NCI-H2196 (cell line): Measurements from ENCODE around the gene CACNG3.
"Not testable (repeated sequence)": the region's sequence is repeated elsewhere in the genome, so short reads cannot be mapped to it uniquely, and the experiment has no call there.

Experiments
- DNase-seq: peaks from one replicate; lab custom pipeline; 2025; ENCODE audit not compliant: unreplicated experiment; lab: John Stamatoyannopoulos, UW

Gene CACNG3

DNA sequence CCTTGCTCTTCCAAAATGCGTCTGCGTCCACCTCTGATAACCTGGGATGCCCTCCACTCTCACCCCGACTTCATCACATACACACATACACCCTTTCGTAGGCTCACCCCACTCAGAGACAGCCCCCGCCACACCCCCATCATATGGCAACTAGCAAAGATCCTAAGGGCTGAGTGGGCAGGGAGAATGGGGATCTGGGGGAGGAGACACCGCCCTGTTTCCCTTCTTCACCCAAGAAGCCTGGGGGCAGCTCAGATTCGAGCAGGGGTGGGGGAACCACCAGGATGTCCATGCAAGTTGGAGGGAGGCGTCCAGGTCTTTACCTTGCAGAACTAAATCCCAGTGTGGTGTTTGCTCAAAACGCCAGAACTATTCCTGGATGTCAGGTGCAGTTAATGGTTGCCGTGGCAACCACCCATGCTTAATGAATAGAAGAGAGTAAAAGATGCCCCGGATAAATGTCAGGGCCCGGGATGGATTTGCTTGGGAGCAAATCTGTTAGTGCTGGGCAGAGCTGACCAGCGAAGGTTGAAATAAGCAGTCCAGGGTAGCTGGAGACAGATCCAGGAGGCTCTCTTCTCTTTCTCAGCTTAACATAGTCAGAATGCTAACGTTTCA is 72.8 kb downstream of the CACNG3 start:
- DNase-seq: no peak

DNA sequence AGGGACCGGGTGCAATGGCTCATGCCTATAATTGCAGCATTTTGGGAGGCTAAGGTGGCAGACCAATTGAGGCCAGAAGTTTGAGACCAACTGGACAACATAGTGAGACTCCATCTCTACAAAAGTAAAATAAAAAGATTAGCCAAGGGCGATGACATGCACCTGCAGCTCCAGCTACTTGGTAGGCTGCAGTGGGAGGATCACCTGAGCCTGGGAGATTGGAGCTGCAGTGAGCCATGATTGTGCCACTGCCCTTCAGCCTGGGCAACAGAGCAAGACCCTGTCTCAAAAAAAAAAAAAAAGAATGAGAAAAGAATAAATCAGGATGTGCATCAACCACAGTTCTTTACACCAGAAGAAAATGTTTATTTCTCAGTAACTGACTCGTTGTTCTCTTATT is 76.0 kb downstream of the CACNG3 start:
- no peak for DNase-seq

GRCh38 chr16:24332582-24333090 is 76.5 kb downstream of the CACNG3 start:
- no peak for DNase-seq

DNA sequence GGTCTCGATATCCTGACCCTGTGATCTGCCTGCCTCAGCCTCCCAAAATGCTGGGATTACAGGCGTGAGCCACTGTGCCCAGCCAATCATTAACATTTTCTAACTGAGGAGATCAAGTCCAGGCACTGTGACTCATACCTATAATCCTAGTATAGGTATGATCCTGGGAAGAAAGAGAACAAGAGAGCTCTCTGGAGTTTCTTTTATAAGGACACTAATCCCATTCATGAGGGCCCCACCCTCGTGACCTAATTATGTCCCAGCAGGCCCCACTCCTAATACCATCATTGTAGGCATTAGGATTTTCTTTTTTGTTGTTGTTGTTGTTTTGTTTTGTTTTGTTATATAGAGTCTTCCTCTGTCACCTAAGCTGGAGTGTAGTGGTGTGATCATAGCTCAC is 80.4 kb downstream of the CACNG3 start:
- no peak for DNase-seq

- no peak for DNase-seq
Observed at GRCh38 chr16:24337013-24337412, 80.9 kb downstream of the CACNG3 start.

GRCh38 chr16:24343829-24344228 is 87.7 kb downstream of the CACNG3 start:
- not testable (repeated sequence) for DNase-seq

DNA sequence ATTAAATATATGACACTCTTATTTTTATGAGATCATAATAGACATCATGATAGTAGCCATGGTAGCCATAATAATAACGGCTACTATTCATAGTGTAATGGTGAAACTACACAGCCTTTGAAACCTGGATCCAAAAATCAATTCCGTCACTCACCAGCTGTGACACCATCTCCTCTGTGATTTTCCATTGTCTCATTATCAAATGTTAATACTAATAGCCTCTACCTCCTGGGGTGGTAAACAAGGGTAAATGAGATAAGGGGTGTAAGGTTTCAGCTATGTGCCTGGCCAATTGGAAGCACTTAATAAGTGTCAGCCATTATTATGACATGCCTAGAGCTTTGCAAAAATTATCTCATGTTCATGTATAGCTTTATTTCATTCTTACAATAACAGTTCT is 88.6 kb downstream of the CACNG3 start:
- DNase-seq: no peak

DNA sequence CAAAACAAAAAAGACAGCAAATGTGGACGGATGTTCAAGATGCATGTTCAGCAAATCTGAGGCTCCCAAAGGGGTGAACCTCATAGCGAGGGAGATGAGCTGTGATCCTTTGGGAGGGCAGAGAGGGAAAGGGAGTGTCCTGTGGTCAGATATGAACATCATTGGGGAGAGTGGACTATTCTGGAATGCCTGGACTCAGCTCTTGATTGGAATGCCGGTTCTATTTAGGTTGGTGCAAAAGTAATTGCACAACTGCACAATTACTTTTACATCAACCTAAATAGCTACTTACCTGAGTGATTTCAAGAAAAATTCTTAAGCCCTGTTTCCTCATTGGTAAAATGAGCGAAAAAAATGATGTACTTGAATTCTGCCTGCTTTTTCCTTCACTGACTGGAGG is 89.6 kb downstream of the CACNG3 start:
- DNase-seq: no peak

GRCh38 chr16:24346734-24347133 is 90.6 kb downstream of the CACNG3 start:
- DNase-seq: no peak

DNA sequence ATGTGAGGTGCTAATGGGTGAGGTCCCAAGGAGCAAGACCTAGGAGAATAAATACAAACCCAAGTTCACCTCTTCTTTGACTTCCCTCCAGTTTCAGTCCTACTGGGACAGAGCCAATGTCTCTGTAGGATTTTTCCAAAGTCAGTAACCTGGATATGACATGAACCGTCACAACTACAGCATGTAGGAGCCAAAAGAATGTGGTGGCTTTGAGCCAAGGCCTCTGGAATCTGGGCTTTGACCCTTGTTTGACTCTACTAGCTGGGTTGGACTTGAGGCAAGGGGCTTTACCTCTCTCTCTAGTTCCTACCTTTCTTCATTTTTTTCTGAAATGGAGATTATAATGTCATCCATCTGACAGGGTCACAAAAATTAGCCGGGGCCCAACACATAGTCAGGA is 91.4 kb downstream of the CACNG3 start:
- DNase-seq: no peak

- no peak for DNase-seq
Observed at GRCh38 chr16:24348545-24349290, 92.6 kb downstream of the CACNG3 start.

DNA sequence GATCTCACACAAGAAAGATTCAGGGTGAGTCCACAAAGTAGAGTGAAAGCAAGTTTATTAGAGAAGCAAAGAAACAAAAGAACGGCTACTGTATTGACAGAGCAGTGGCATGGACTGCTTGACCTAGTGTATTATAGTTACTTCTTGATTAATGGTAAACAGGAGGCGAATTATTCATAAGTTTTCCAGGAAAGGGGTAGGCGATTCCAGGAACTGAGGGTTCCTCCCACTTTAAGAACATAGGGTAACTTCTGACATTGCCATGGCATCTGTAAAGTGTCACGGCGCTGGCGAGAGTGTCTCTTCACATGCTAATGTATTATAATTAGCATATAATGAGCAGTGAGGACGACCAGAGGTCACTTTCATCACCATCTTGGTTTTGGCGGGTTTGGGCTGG is 93.2 kb downstream of the CACNG3 start:
- DNase-seq: no peak

DNA sequence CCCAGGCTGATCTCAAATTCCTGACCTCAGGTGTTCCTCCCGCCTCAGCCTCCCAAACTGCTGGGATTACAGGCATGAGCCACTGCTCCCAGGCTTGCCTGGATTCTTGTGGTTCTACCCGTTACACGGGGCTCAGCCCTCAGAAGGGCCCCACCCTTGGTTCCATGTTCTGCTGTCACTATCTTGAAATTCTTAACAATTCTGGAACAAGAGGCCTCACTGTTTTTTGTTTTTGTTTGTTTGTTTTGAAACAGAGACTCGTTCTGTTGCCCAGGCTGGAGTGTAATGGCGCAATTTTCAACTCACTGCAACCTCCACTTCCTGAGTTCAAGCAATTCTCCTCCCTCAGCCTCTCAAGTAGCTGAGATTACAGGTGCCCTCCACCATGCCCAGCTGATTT is 96.6 kb downstream of the CACNG3 start:
- no peak for DNase-seq

DNA sequence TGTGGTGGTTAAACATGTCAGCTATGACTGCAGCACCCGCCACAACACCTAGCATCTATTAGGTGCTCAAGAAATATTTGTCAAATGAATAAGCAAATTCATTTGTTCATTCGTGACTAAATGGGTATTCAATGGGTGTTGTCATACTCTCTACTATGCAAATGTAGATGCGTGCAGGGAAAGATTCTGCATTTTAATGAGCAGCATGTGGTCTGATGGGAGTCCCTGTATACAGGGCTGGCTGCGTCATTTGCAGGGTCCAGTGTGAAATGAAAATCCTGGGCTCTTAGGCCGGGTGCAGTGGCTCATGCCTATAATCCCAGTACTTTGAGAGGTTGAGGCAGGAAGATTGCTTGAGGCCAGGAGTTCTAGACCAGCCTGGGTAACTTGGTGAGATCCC is 97.5 kb downstream of the CACNG3 start:
- DNase-seq: no peak

- DNase-seq: no peak
Observed at GRCh38 chr16:24357511-24357910, 101.4 kb downstream of the CACNG3 start.

GRCh38 chr16:24358117-24358516 is 102.0 kb downstream of the CACNG3 start:
- no peak for DNase-seq

GRCh38 chr16:24359490-24359889 is 103.4 kb downstream of the CACNG3 start:
- no peak for DNase-seq

DNA sequence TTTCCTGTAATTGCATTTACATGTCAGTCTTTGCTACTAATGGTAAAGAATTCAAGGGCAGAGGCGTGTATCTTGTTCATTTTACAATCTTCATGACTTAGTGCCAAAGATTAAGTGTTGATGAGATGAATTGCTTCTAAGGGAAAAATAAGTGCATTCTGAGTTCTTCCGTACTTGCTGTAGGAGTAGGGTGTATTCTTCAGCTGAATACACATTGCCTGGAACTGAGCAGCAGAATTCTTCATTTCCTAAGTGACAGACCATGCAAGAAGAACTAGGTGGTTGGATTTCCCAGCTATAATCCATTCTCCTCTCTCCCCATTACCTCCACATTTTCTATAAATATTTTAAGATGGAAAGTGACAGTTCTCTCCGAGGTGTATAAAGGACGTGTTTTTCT is 104.8 kb downstream of the CACNG3 start:
- no peak for DNase-seq

DNA sequence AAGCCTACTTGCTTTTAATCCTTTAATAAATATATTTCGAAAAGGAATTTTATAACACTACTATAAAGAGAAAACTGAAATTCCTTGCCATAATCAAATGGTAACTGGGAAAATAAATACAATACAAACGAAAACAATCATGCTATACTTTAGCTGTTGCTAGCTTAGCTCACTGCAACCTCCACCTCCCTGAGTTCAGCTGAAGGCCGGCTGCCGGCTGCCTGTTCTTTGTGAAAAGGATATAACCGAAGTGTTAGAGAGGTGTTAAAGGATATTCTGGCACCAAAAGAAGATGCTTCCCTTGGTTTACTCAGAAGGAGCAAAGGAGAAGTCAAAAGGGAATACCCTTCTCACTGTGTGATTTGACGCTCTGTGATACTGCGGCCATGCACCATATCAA is 108.5 kb downstream of the CACNG3 start:
- DNase-seq: no peak

DNA sequence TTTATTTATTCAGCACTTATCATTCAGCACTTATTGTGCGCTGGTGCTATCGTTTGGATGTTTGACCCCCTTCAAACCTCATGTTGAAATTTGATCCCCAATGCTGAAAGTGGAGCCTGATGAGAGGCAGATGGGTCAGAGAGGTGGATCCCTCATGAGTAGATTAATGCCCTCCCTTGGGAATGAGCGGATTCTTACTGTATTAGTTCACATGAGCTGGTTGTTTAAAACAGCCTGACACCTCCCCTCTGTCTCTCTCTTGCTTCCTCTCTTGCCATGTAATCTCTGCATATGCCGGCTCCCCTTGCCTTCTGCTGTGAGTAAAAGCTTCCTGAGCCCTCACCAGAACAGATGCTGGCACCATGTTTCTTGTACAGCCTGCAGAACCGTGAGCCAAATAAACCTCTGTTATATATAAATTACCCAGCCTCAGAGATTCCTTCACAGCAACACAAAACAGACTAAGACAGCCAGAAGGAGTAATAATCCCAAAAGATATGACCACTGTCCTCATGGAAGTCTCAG is 111.1 kb downstream of the CACNG3 start:
- DNase-seq: no peak

DNA sequence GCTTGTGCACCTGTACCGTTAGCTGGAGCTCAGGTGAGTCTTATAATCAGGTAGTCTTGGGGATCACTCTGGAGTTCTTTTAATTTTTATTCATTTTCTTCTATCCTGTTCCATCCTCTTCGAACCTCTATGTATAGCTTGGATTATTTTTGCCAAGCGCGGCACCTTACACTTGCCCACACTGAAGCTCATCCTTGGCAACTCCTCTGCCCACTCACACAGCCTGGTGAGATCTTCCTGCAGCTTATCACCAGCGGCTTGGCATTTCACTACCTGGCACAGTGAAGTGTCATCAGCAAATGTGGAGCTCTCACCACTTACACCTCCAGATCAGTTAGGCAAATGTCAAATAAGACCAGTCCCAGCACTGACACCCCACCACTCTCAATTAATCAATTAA is 116.7 kb downstream of the CACNG3 start:
- no peak for DNase-seq

GRCh38 chr16:24378999-24379398 is 122.9 kb downstream of the CACNG3 start:
- no peak for DNase-seq
